Measurements from ENCODE around the gene TBX18.

TBX18 gene

GRCh38 chr6:84763886-84764331 lies 489 bp downstream of the TBX18 start:
- in situ Hi-C loops (cut with HindIII; ENCODE audit: low sequenced_read_pairs) = loop anchor here (10.0 kb wide), 1 partner anchor 339 kb away; no protein-coding TSS in a partner anchor
- no peak for DNase-seq (ENCODE audit: low read depth)
- H3K4me3 ChIP-seq (ENCODE audit: low read depth, low read length) = peak overlapping the region; percentile 44
- no peak for TF ChIP-seq CTCF (IDR thresholded peaks at IDR 0.05; ENCODE audit: low read depth, low read length, missing control alignments)

- no peak for DNase-seq (ENCODE audit: low read depth)
- H3K4me3 ChIP-seq (ENCODE audit: low read depth, low read length) = peak overlapping the region; percentile 44
Measured at GRCh38 chr6:84763003-84763885, 1.2 kb downstream of the TBX18 start.

GRCh38 chr6:84762220-84763002 lies 2.0 kb downstream of the TBX18 start:
- in situ Hi-C loops (cut with HindIII; ENCODE audit: low sequenced_read_pairs) = loop anchor here (10.0 kb wide), 1 partner anchor 338 kb away; no protein-coding TSS in a partner anchor
- peak overlapping the region; percentile 44 for H3K4me3 ChIP-seq (ENCODE audit: low read depth, low read length)
- peak; percentile 19 for TF ChIP-seq CTCF (IDR thresholded peaks at IDR 0.05; ENCODE audit: low read depth, low read length, missing control alignments)
- DNase-seq (ENCODE audit: low read depth) = no peak

More at GRCh38 chr6:84763003-84763885, 1.2 kb downstream of the TBX18 start:
- TF ChIP-seq CTCF (IDR thresholded peaks at IDR 0.05; ENCODE audit: low read depth, low read length, missing control alignments) = no peak
- in situ Hi-C loops (cut with HindIII; ENCODE audit: low sequenced_read_pairs) = loop anchor here (10.0 kb wide), 1 partner anchor 338 kb away; no protein-coding TSS in a partner anchor

GRCh38 chr6:84758486-84758885 lies 5.9 kb downstream of the TBX18 start:
- TF ChIP-seq CTCF (IDR thresholded peaks at IDR 0.05; ENCODE audit: low read depth, low read length, missing control alignments) = no peak
- in situ Hi-C loops (cut with HindIII; ENCODE audit: low sequenced_read_pairs) = no loop called here
- no peak for DNase-seq (ENCODE audit: low read depth)
- H3K4me3 ChIP-seq (ENCODE audit: low read depth, low read length) = no peak overlapping the region

- in situ Hi-C loops (cut with HindIII; ENCODE audit: low sequenced_read_pairs) = no loop called here
- no peak for DNase-seq (ENCODE audit: low read depth)
- no peak for TF ChIP-seq CTCF (IDR thresholded peaks at IDR 0.05; ENCODE audit: low read depth, low read length, missing control alignments)
- H3K4me3 ChIP-seq (ENCODE audit: low read depth, low read length) = no peak overlapping the region
Measured at GRCh38 chr6:84756877-84757276, 7.5 kb downstream of the TBX18 start.

GRCh38 chr6:84756466-84756865 lies 7.9 kb downstream of the TBX18 start:
- no peak for TF ChIP-seq CTCF (IDR thresholded peaks at IDR 0.05; ENCODE audit: low read depth, low read length, missing control alignments)
- H3K4me3 ChIP-seq (ENCODE audit: low read depth, low read length) = no peak overlapping the region
- in situ Hi-C loops (cut with HindIII; ENCODE audit: low sequenced_read_pairs) = no loop called here
- no peak for DNase-seq (ENCODE audit: low read depth)

Measured in astrocyte of the cerebellum (primary cell).